OCI-LY1 (cell line): ENCODE results near the gene MYH14.

Experiments used
- H2AFZ ChIP-seq: fragments of 200-600 bp; sonication (generic), shearing (Covaris generic); 2 replicates; pipeline ENCODE4 v1.6.0; 2014; ENCODE audit warnings: antibody characterized with exemption, mild to moderate bottlenecking, low read length
- H3F3A ChIP-seq: fragments of 200-600 bp; sonication (generic), shearing (Covaris generic); 2 replicates; pipeline ENCODE4 v1.6.0; 2014; ENCODE audit warnings: mild to moderate bottlenecking, antibody characterized with exemption, low read length, moderate library complexity; ENCODE audit not compliant: insufficient read depth
- H3K27ac ChIP-seq: fragments of 200-600 bp; sonication (generic); 2 replicates; pipeline ENCODE4 v1.5.1; 2014; ENCODE audit warnings: low read length, mixed run types, mild to moderate bottlenecking, low read depth; ENCODE audit not compliant: poor library complexity, severe bottlenecking
- H3K27me3 ChIP-seq: fragments of 200-600 bp; sonication (generic); 2 replicates; pipeline ENCODE4 v1.6.0; 2014; ENCODE audit warnings: antibody characterized with exemption, mild to moderate bottlenecking, low read length, moderate library complexity; ENCODE audit not compliant: insufficient read depth
- H3K36me3 ChIP-seq: fragments of 200-600 bp; sonication (generic); 2 replicates; pipeline ENCODE4 v1.6.1; 2014; ENCODE audit warnings: mild to moderate bottlenecking, antibody characterized with exemption, low read length, moderate library complexity, mixed read lengths; ENCODE audit not compliant: insufficient read depth
- H3K4me1 ChIP-seq: fragments of 200-600 bp; sonication (generic); 2 replicates; pipeline ENCODE4 v1.5.1; 2014; ENCODE audit warnings: mild to moderate bottlenecking, low read length, moderate library complexity; ENCODE audit not compliant: insufficient read depth, severe bottlenecking
- H3K4me2 ChIP-seq: fragments of 200-600 bp; sonication (generic), shearing (Covaris generic); 2 replicates; pipeline ENCODE4 v1.6.1; 2014; ENCODE audit warnings: low read length
- H3K4me3 ChIP-seq: fragments of 200-600 bp; sonication (generic); 2 replicates; pipeline ENCODE4 v1.5.1; 2014; ENCODE audit warnings: low read length, low read depth, mild to moderate bottlenecking, mixed read lengths; ENCODE audit not compliant: poor library complexity, severe bottlenecking
- H3K79me2 ChIP-seq: fragments of 200-600 bp; shearing (Covaris generic); 2 replicates; pipeline ENCODE4 v1.6.1; 2016; ENCODE audit warnings: mixed run types, low read length, mixed read lengths; ENCODE audit not compliant: insufficient read depth
- H3K9ac ChIP-seq: fragments of 200-600 bp; sonication (generic), shearing (Covaris generic); 2 replicates; pipeline ENCODE4 v1.6.1; 2014; ENCODE audit warnings: mild to moderate bottlenecking, low read length, mixed read lengths
- H3K9me2 ChIP-seq: fragments of 200-600 bp; sonication (generic), shearing (Covaris generic); 2 replicates; pipeline ENCODE4 v1.6.1; 2014; ENCODE audit warnings: low read depth, mild to moderate bottlenecking, low read length, mixed read lengths
- H3K9me3 ChIP-seq: fragments of 200-600 bp; shearing (Covaris generic); 2 replicates; pipeline ENCODE4 v1.6.1; 2014; ENCODE audit warnings: low read length, mixed read lengths
- H4K20me1 ChIP-seq: fragments of 200-600 bp; sonication (generic), shearing (Covaris generic); 2 replicates; pipeline ENCODE4 v1.6.0; 2016; ENCODE audit warnings: mild to moderate bottlenecking, low read length; ENCODE audit not compliant: insufficient read depth
- EZH2 ChIP-seq: fragments of 200-600 bp; sonication (generic), shearing (Covaris generic); IDR thresholded peaks from 2 replicates; pipeline ENCODE4 v1.8.0; 2017; ENCODE audit warnings: borderline replicate concordance, mixed run types, mild to moderate bottlenecking, antibody characterized with exemption, low read length, moderate library complexity, mixed read lengths
- TF ChIP-seq, protein P1 (sequence below): fragments of 200-600 bp; sonication (generic), shearing (Covaris generic); IDR thresholded peaks from 2 replicates; pipeline ENCODE4 v1.5.1; 2017; ENCODE audit warnings: mild to moderate bottlenecking, antibody characterized with exemption, low read length, moderate library complexity, mixed read lengths

MYH14 gene

GRCh38 chr19:50269653-50270052, 66.2 kb downstream of the MYH14 start:
- H3K36me3 ChIP-seq = no peaks in the 10 kb centered on the region
- no peaks in the 10 kb centered on the region for H3K9me3 ChIP-seq
- H3K9me2 ChIP-seq = no peaks in the 10 kb centered on the region
- no peak overlapping the region for H3K4me3 ChIP-seq
- no peak overlapping the region for H3K9ac ChIP-seq
- no peaks in the 10 kb centered on the region for H3F3A ChIP-seq
- H3K27me3 ChIP-seq = peaks cover 11% of the 10 kb centered on the region; the same call in 1 of the 2 replicates
- H3K79me2 ChIP-seq = no peaks in the 10 kb centered on the region
- H4K20me1 ChIP-seq = no peaks in the 10 kb centered on the region
- H3K4me2 ChIP-seq = no peak overlapping the region
- no peak overlapping the region for H2AFZ ChIP-seq
- TF ChIP-seq, protein P1, sequence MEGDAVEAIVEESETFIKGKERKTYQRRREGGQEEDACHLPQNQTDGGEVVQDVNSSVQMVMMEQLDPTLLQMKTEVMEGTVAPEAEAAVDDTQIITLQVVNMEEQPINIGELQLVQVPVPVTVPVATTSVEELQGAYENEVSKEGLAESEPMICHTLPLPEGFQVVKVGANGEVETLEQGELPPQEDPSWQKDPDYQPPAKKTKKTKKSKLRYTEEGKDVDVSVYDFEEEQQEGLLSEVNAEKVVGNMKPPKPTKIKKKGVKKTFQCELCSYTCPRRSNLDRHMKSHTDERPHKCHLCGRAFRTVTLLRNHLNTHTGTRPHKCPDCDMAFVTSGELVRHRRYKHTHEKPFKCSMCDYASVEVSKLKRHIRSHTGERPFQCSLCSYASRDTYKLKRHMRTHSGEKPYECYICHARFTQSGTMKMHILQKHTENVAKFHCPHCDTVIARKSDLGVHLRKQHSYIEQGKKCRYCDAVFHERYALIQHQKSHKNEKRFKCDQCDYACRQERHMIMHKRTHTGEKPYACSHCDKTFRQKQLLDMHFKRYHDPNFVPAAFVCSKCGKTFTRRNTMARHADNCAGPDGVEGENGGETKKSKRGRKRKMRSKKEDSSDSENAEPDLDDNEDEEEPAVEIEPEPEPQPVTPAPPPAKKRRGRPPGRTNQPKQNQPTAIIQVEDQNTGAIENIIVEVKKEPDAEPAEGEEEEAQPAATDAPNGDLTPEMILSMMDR = no peak
- TF ChIP-seq EZH2 = no peak
- no peaks in the 10 kb centered on the region for H3K4me1 ChIP-seq
- H3K27ac ChIP-seq = no peak overlapping the region

GRCh38 chr19:50272263-50272897, 69.0 kb downstream of the MYH14 start:
- Histone ChIP-seq H3K9me3 (no peaks in the 10 kb centered on the region), H3K27ac (no peak overlapping the region), H3K4me3 (no peak overlapping the region), H3K36me3 (no peaks in the 10 kb centered on the region), H3K4me1 (no peaks in the 10 kb centered on the region), H3F3A (no peaks in the 10 kb centered on the region), H3K27me3 (peaks cover 11% of the 10 kb centered on the region; the same call in 1 of the 2 replicates), H3K79me2 (no peaks in the 10 kb centered on the region), H4K20me1 (no peaks in the 10 kb centered on the region), H3K4me2 (no peak overlapping the region), H3K9me2 (no peaks in the 10 kb centered on the region), H3K9ac (no peak overlapping the region), H2AFZ (no peak overlapping the region)
- TF ChIP-seq EZH2 = no peak
- TF ChIP-seq, protein P1 = no peak

GRCh38 chr19:50273821-50274220, 70.4 kb downstream of the MYH14 start:
- H4K20me1 ChIP-seq = no peaks in the 10 kb centered on the region
- H3K36me3 ChIP-seq = no peaks in the 10 kb centered on the region
- H3K4me3 ChIP-seq = no peak overlapping the region
- no peaks in the 10 kb centered on the region for H3K79me2 ChIP-seq
- peaks cover 11% of the 10 kb centered on the region; the same call in 1 of the 2 replicates for H3K27me3 ChIP-seq
- H3K9me3 ChIP-seq = no peaks in the 10 kb centered on the region
- H3K4me1 ChIP-seq = no peaks in the 10 kb centered on the region
- no peak overlapping the region for H3K9ac ChIP-seq
- no peak overlapping the region for H3K27ac ChIP-seq
- H3K4me2 ChIP-seq = no peak overlapping the region
- H3F3A ChIP-seq = no peaks in the 10 kb centered on the region
- TF ChIP-seq EZH2 = no peak
- TF ChIP-seq, protein P1 = no peak
- no peaks in the 10 kb centered on the region for H3K9me2 ChIP-seq
- H2AFZ ChIP-seq = no peak overlapping the region
